ENCODE results near the gene KRT28.

The KRT28 gene

DNA sequence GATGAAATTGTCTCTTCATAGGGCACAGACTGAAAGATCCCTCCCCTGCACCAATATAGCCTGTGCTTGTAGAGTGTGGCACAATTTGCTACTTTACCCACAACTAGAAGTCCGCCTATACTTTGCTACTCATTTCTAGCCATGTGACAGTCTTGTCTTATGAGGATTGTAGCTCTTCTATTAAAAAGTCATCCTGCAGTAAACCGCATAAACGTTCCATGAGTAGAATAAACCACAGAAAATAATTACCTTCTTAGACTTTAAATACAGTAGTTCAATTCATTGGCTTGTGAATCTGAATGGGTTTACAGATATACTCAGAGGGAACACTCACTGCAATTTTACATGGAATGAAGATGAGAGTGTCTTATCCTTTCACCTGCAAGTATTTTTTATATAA, 21.8 kb downstream of the KRT28 start:
- peaks cover 34% of the 10 kb centered on the region for H3K27me3 ChIP-seq (ENCODE audit: control insufficient read depth, insufficient read depth, low read length)
- no peak overlapping the region for H3K4me3 ChIP-seq (ENCODE audit: low read depth, low read length)
- no peaks in the 10 kb centered on the region for H3K4me1 ChIP-seq (ENCODE audit: control insufficient read depth, insufficient read depth, low read length)
- H3K36me3 ChIP-seq (ENCODE audit: control insufficient read depth, insufficient read depth, low read length), result no peaks in the 10 kb centered on the region
- H3K9ac ChIP-seq (ENCODE audit: low read length), result no peak overlapping the region
- H3K27ac ChIP-seq (ENCODE audit: low read depth, low read length), result no peak overlapping the region
- no peaks in the 10 kb centered on the region for H3K9me3 ChIP-seq (ENCODE audit: control insufficient read depth, insufficient read depth, low read depth, low read length)

DNA sequence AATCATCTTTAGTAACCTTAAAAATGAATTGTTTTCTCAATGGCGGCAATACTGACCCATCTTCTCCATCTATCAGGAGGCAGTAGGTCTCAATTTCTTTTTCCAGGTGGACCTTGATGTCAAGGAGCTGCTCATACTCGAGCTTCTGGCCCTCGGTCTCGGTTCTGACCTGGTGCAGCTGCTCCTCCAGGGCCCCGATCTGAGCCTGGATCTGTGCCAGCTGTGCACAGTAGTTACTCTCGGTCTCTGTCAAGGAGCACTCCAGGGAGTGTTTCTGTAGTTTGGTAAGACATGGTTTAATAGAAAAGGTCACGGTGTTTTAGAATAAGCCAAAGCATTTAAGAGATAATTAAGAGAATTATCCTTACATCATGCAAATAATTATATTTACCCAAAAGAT, 22.3 kb downstream of the KRT28 start:
- no peak overlapping the region for H3K9ac ChIP-seq (ENCODE audit: low read length)
- H3K27me3 ChIP-seq (ENCODE audit: control insufficient read depth, insufficient read depth, low read length), result peaks cover 34% of the 10 kb centered on the region
- no peak overlapping the region for H3K4me3 ChIP-seq (ENCODE audit: low read depth, low read length)
- no peaks in the 10 kb centered on the region for H3K36me3 ChIP-seq (ENCODE audit: control insufficient read depth, insufficient read depth, low read length)
- no peak overlapping the region for H3K27ac ChIP-seq (ENCODE audit: low read depth, low read length)
- no peaks in the 10 kb centered on the region for H3K9me3 ChIP-seq (ENCODE audit: control insufficient read depth, insufficient read depth, low read depth, low read length)
- H3K4me1 ChIP-seq (ENCODE audit: control insufficient read depth, insufficient read depth, low read length), result no peaks in the 10 kb centered on the region

DNA sequence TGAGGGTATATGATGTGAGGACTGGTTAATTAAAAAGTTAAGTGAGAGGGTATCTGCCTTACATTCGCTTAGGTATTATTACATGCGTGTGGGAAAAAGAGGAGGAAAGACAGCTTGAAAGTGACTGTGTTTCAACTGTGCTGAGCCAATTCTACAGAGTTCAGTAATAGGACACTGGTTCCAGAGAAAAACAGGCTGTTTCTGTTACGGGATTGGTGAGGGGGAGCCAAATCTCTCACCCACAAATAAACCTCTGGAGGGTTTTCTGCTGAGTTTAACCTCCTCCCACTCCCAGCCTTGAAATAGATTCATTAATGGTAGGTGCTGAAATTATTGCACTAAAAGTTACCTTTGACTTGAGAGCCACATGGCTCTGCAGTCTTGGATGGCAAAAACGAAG, 23.8 kb downstream of the KRT28 start:
- no peak overlapping the region for H3K4me3 ChIP-seq (ENCODE audit: low read depth, low read length)
- H3K9ac ChIP-seq (ENCODE audit: low read length), result no peak overlapping the region
- H3K36me3 ChIP-seq (ENCODE audit: control insufficient read depth, insufficient read depth, low read length), result no peaks in the 10 kb centered on the region
- H3K27me3 ChIP-seq (ENCODE audit: control insufficient read depth, insufficient read depth, low read length), result peaks cover 34% of the 10 kb centered on the region
- H3K4me1 ChIP-seq (ENCODE audit: control insufficient read depth, insufficient read depth, low read length), result no peaks in the 10 kb centered on the region
- H3K9me3 ChIP-seq (ENCODE audit: control insufficient read depth, insufficient read depth, low read depth, low read length), result no peaks in the 10 kb centered on the region
- no peak overlapping the region for H3K27ac ChIP-seq (ENCODE audit: low read depth, low read length)

DNA sequence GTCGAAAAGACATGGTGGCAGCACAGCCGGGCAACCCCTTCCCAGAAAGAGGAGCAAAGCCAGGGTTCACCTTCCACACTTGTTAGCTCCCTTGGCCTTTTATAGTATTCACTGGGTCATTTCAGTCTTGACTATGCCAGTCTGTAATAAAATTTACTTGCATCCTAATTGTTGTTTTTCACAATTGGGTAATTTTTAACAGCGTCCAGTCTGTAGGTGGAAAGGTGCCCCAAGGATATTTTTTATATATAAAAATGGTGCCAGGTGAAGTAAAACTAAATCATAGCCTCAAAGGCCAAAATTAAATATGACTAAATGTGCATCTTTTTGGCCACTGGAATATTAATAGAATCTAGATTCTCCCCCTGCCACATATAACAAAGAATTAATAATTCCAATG, 27.7 kb downstream of the KRT28 start, which contains the start of gene KRT26:
KRT26 (minus strand) TSS at position 101 of the 400 bp plus-strand sequence; CDS start at position 13, 88 bp downstream.
- Histone ChIP-seq H3K27ac (ENCODE audit: low read depth, low read length) (no peak within 1 kb of the TSS), H3K27me3 (ENCODE audit: control insufficient read depth, insufficient read depth, low read length) (peaks cover 8% of the 10 kb centered on the region; the same call in 1 of the 2 replicates), H3K4me1 (ENCODE audit: control insufficient read depth, insufficient read depth, low read length) (no peaks in the 10 kb centered on the region), H3K4me3 (ENCODE audit: low read depth, low read length) (no peak within 1 kb of the TSS), H3K9me3 (ENCODE audit: control insufficient read depth, insufficient read depth, low read depth, low read length) (no peaks in the 10 kb centered on the region), H3K9ac (ENCODE audit: low read length) (no peak within 1 kb of the TSS), H3K36me3 (ENCODE audit: control insufficient read depth, insufficient read depth, low read length) (no peaks in the 10 kb centered on the region)

DNA sequence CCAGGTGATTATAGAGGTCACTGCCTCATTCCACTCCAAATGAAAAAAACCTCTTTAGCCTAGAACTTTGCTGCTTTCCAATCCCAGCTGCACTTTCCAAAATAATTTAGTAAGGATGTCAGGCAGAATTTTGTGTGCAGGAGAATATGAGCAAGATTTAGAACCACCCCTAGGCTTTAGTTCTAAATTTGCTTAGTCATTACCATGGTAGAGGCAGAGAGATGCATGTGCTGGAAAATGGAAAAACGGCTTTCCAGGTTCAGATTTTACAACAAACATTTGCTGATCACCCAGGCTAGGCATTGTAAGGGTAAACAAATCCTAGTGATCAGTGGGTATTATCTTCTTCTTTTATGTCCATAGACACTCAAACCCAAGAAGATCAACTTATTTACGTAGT, 34.1 kb downstream of the KRT28 start:
- H3K27me3 ChIP-seq (ENCODE audit: control insufficient read depth, insufficient read depth, low read length), result 0 out of 2 replicates have a peak, but pooled peaks cover 3% of the 10 kb centered on the region
- no peaks in the 10 kb centered on the region for H3K36me3 ChIP-seq (ENCODE audit: control insufficient read depth, insufficient read depth, low read length)
- no peaks in the 10 kb centered on the region for H3K4me1 ChIP-seq (ENCODE audit: control insufficient read depth, insufficient read depth, low read length)
- H3K9me3 ChIP-seq (ENCODE audit: control insufficient read depth, insufficient read depth, low read depth, low read length), result peaks cover 20% of the 10 kb centered on the region
- H3K4me3 ChIP-seq (ENCODE audit: low read depth, low read length), result no peak overlapping the region
- no peak overlapping the region for H3K27ac ChIP-seq (ENCODE audit: low read depth, low read length)
- no peak overlapping the region for H3K9ac ChIP-seq (ENCODE audit: low read length)

DNA sequence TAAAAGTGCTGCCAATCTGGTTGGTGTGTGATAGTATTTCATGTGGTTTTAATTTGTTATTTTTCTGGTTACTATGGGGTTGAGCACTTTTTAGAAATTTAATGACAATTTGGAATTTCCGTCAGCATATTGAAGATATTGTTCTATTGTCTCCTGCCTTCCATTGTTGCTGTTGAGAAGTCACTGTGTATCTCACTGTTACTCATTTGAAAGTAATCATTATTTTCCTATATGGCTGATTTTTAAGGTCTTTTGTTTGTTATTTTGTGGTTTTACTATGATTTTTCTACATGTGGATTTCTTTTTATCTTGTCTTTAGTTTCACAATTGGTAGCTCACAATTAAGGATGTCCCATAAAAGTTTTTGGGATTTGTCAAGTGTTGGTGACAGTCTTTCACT, 36.0 kb downstream of the KRT28 start:
- peaks cover 26% of the 10 kb centered on the region for H3K9me3 ChIP-seq (ENCODE audit: control insufficient read depth, insufficient read depth, low read depth, low read length)
- no peaks in the 10 kb centered on the region for H3K27me3 ChIP-seq (ENCODE audit: control insufficient read depth, insufficient read depth, low read length)
- no peaks in the 10 kb centered on the region for H3K4me1 ChIP-seq (ENCODE audit: control insufficient read depth, insufficient read depth, low read length)
- H3K27ac ChIP-seq (ENCODE audit: low read depth, low read length), result no peak overlapping the region
- H3K4me3 ChIP-seq (ENCODE audit: low read depth, low read length), result no peak overlapping the region
- no peaks in the 10 kb centered on the region for H3K36me3 ChIP-seq (ENCODE audit: control insufficient read depth, insufficient read depth, low read length)
- no peak overlapping the region for H3K9ac ChIP-seq (ENCODE audit: low read length)

DNA sequence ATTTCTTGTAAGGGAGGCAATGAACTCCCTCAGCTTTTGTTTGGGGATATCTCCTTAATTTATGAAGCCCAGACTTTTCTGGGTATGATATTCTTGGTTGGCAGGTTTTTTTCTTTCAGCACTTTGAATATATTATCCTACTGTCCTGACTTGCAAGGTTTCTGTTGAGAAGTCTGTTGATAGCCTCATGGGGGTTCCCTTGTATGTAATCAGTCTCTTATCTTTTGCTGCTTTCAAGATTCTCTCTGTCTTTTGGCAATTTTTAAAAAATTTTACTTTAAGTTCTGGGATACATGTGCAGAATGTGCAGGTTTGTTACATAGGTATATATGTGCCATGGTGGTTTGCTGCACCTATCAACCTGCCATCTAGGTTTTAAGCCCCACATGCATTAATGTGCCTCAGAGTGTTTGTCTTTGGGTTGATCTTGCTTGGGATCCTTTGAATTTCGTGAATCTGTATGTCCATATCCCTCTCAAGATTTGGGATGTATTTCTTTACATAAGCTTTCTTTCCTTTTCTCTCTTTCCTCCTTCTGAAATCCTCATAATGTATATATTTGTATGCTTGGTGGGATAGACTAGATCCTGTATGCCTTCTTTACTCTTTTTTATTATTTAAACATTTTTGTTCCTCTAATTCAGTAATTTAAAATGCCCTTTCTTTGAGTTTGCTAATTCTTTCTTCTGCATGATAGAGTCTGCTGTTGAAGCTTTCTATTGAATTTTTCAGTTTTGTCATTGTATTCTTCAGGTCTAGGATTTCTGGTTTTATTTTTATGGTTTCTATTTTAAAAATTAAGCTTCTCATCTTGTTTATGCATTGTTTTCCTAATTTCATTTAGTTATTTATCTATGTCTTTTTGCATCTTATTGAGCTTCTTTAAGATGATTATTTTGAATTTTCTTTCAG, 39.4 kb downstream of the KRT28 start:
- Histone ChIP-seq H3K36me3 (ENCODE audit: control insufficient read depth, insufficient read depth, low read length) (no peaks in the 10 kb centered on the region), H3K27ac (ENCODE audit: low read depth, low read length) (no peak overlapping the region), H3K27me3 (ENCODE audit: control insufficient read depth, insufficient read depth, low read length) (no peaks in the 10 kb centered on the region), H3K4me1 (ENCODE audit: control insufficient read depth, insufficient read depth, low read length) (no peaks in the 10 kb centered on the region), H3K9me3 (ENCODE audit: control insufficient read depth, insufficient read depth, low read depth, low read length) (peaks cover 27% of the 10 kb centered on the region), H3K9ac (ENCODE audit: low read length) (no peak overlapping the region), H3K4me3 (ENCODE audit: low read depth, low read length) (no peak overlapping the region)

DNA sequence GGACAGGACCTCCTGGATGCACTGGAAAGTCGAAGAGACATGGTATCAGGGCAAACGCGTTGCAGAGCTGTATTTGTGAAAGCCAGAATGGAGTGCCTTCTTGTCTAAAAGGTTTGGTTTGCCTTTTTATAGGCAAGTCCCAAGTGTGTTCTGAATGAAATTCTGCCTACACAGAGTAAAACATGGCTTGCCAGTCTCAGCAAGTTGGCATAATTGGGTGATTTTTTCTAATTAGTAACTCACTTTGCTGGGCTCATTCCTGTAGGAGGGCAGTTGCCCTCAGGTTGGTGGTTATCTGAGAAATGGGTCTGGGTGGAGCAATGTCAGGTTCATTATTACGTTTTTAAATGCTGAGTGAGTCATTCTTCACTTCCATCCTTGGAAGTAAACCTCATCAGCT, 44.5 kb downstream of the KRT28 start, which contains the start of gene KRT25:
KRT25 (minus strand) TSS at position 101 of the 400 bp plus-strand sequence; CDS start at position 41, 60 bp downstream.
- Histone ChIP-seq H3K9me3 (ENCODE audit: control insufficient read depth, insufficient read depth, low read depth, low read length) (peaks cover 5% of the 10 kb centered on the region; the same call in 1 of the 2 replicates), H3K36me3 (ENCODE audit: control insufficient read depth, insufficient read depth, low read length) (no peaks in the 10 kb centered on the region), H3K4me1 (ENCODE audit: control insufficient read depth, insufficient read depth, low read length) (no peaks in the 10 kb centered on the region), H3K4me3 (ENCODE audit: low read depth, low read length) (no peak within 1 kb of the TSS), H3K27ac (ENCODE audit: low read depth, low read length) (no peak within 1 kb of the TSS), H3K27me3 (ENCODE audit: control insufficient read depth, insufficient read depth, low read length) (peaks cover 3% of the 10 kb centered on the region; the same call in 1 of the 2 replicates), H3K9ac (ENCODE audit: low read length) (no peak within 1 kb of the TSS)

DNA sequence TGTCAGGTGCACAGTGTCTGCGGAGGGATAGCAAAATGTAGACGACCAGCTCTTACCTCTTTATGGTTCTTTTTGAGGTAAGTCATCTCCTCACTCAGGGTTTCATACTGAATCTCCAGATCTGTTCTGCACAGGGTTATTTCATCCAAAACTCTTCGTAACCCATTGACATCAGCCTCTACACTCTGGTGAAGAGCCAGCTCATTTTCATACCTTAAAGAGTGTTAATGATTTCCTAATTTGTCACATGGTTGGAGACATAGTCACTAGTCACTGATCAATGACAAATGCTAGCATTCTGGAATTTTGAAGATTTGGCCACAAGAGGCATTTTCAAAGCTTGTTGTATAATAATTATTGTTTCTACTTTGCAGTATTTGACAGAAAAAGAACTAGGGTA, 46.0 kb downstream of the KRT28 start:
- no peaks in the 10 kb centered on the region for H3K36me3 ChIP-seq (ENCODE audit: control insufficient read depth, insufficient read depth, low read length)
- H3K27ac ChIP-seq (ENCODE audit: low read depth, low read length), result no peak overlapping the region
- no peak overlapping the region for H3K9ac ChIP-seq (ENCODE audit: low read length)
- peaks cover under 1% of the 10 kb centered on the region; the same call in 1 of the 2 replicates for H3K9me3 ChIP-seq (ENCODE audit: control insufficient read depth, insufficient read depth, low read depth, low read length)
- no peaks in the 10 kb centered on the region for H3K4me1 ChIP-seq (ENCODE audit: control insufficient read depth, insufficient read depth, low read length)
- peaks cover 10% of the 10 kb centered on the region; the same call in 1 of the 2 replicates for H3K27me3 ChIP-seq (ENCODE audit: control insufficient read depth, insufficient read depth, low read length)
- no peak overlapping the region for H3K4me3 ChIP-seq (ENCODE audit: low read depth, low read length)

DNA sequence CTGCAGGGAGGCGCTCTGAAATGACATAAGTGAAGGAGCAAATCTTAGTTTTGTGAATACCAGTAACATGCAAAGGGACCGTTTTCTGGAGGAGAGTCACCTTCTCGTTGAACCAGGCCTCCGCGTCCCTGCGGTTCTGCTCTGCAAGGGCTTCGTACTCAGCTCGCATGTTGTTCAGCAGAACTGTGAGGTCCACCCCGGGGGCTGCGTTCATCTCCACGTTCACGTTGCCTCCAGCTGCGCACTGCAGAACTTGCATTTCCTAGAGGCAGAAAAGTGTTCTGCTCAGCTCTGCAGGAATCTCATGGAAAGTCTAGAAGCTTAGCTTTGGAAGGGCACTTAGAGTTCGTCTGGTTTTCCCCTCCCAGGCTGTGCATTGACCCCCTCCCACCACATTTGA, 48.7 kb downstream of the KRT28 start:
- Histone ChIP-seq H3K4me1 (ENCODE audit: control insufficient read depth, insufficient read depth, low read length) (no peaks in the 10 kb centered on the region), H3K9ac (ENCODE audit: low read length) (no peak overlapping the region), H3K27ac (ENCODE audit: low read depth, low read length) (no peak overlapping the region), H3K4me3 (ENCODE audit: low read depth, low read length) (no peak overlapping the region), H3K27me3 (ENCODE audit: control insufficient read depth, insufficient read depth, low read length) (peaks cover 15% of the 10 kb centered on the region; the same call in 1 of the 2 replicates), H3K9me3 (ENCODE audit: control insufficient read depth, insufficient read depth, low read depth, low read length) (no peaks in the 10 kb centered on the region), H3K36me3 (ENCODE audit: control insufficient read depth, insufficient read depth, low read length) (no peaks in the 10 kb centered on the region)

DNA sequence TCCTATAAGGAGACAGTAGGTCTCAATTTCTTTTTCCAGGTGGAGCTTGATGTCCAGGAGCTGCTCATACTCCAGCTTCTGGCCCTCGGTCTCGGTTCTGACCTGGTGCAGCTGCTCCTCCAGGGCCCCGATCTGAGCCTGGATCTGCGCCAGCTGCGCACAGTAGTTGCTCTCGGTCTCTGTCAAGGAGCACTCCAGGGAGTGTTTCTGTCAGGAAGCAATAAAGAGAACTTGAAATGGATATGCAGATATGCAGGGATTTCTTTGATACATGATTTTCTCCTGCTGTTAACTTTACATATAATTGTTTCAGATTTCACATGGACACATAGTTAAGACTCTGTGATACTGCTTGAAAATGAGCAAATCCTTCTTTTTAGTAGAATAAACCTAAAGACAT, 49.4 kb downstream of the KRT28 start:
- Histone ChIP-seq H3K27ac (ENCODE audit: low read depth, low read length) (no peak overlapping the region), H3K27me3 (ENCODE audit: control insufficient read depth, insufficient read depth, low read length) (peaks cover 15% of the 10 kb centered on the region; the same call in 1 of the 2 replicates), H3K9me3 (ENCODE audit: control insufficient read depth, insufficient read depth, low read depth, low read length) (no peaks in the 10 kb centered on the region), H3K9ac (ENCODE audit: low read length) (no peak overlapping the region), H3K4me3 (ENCODE audit: low read depth, low read length) (no peak overlapping the region), H3K4me1 (ENCODE audit: control insufficient read depth, insufficient read depth, low read length) (no peaks in the 10 kb centered on the region), H3K36me3 (ENCODE audit: control insufficient read depth, insufficient read depth, low read length) (no peaks in the 10 kb centered on the region)

Data from HUES6 (cell line).